ENCODE results near the gene PTER. TPM values are rescaled to one million over a fixed set of nuclear protein-coding genes. Genes with fewer than 3 reads are reported as not detected.

Gene PTER
- total and polyA plus RNA-seq, 9 of the 15 experiments (the other 6 are each of a cell fraction or from before 2014, with no cell fraction given): 15.5 to 42.1 (median 28.6) TPM

DNA sequence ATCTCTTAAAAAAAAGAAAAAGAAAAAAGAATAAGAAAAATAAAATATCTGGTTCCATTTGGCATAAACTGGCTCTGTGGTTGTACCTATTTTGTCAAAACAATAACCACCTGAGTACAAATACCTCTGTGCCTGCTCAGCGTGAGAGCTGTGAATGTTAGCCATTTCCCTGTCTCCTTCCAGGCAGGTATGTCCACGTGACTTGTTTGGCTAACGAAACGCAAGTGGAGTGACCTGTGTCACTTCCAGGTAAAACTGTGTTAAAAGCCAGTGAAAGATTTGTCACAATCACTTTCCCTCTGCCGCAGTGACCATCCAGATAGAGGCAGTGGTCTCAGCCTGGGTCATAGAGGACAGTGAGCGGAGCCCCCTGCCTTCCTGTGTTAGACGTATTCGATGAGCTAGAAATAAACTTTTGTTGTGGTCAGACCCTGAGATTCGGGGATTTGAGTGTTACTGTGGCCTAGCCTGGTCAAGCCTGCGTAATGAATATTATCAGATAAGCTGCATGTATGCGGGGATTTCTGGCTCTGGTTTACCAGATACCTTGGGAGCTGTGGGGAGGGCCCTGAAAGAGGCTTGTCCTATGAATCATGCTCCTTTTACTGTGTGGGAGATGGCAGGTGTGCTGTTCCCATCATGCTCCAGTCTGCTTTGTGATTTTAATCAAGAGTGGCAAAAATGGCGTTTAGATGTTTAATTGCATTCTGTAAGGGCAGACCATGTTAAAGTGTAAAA is 3.8 kb downstream of the PTER start (continued):
- TF ChIP-seq RCOR1 (IDR thresholded peaks at IDR 0.05; ENCODE audit: borderline replicate concordance in 1 of 2, low read depth in 2 of 2, low read length in 2 of 2): peak in 1 of 2 experiments; percentile 84; a peak in 1 of 4 replicates
- TF ChIP-seq CBFA2T3 (IDR thresholded peaks at IDR 0.05): peak; percentile 54
- TF ChIP-seq SOX6 (IDR thresholded peaks at IDR 0.05): peak; percentile 62
- peak; percentile 26; the same call in 1 of the 2 replicates for TF ChIP-seq JUND (IDR thresholded peaks at IDR 0.05; ENCODE audit: borderline replicate concordance, low read depth, low read length)
- peak; percentile 12; the same call in 1 of the 3 replicates for TF ChIP-seq JUND (tag; IDR thresholded peaks at IDR 0.05; ENCODE audit: borderline replicate concordance, low read depth, low read length)

DNA sequence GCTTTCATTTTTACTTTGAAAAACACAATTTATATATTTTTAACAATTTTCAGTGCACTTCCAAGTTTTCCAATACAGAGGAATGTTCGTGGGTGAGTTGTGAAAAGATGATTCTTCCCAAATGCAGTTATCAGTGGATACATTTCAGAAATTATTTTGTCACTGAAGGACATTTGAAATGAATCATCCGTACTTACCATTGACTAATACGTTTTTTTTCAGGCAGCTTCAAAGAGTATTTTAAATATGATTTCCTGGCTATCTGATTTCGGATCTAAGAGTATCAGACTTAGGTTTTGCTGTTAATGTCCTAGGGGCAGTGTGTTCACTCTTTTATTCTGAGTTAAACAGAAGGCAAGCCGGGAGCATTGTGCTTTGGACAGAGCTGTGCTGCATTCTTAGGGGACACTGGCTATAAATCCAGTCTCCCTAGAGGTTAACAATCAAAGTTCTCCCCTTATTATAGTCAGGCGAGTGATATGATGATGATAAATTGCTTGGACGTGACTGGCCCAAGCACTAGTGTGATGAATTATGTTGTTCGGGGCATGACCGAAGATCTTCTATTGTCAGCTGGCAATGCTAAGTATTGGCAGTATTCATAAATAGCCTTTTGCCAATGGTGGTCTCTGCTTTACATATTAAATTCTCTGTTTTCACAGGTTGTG is 4.5 kb downstream of the PTER start:
- H3K27ac ChIP-seq (ENCODE audit: extremely low read depth, low read depth, low read length): no peak overlapping the region
- WGBS (ENCODE audit: insufficient coverage, low coverage, missing lambda C conversion rate): 74% methylated on average over 8 of the region's 9 CpGs
- DNase-seq (ENCODE audit: extremely low read depth in 1 of 4, low spot score in 3 of 4): no peak
- TF ChIP-seq E2F5 (CRISPR knock-in tag; IDR thresholded peaks at IDR 0.05) (no peak), EHMT2 (IDR thresholded peaks at IDR 0.05) (no peak), NR2C1 (IDR thresholded peaks at IDR 0.05) (no peak), NR2C1 (tag; IDR thresholded peaks at IDR 0.05) (no peak), ZNF280A (IDR thresholded peaks at IDR 0.05; ENCODE audit: low read depth, partially characterized antibody) (no peak), ETS2 (tag; IDR thresholded peaks at IDR 0.05; ENCODE audit: borderline replicate concordance, poor library complexity, severe bottlenecking) (no peak), ZNF324 (CRISPR knock-in tag; IDR thresholded peaks at IDR 0.05) (no peak), ZNF133 (CRISPR knock-in tag; IDR thresholded peaks at IDR 0.05) (no peak), KAT2B (IDR thresholded peaks at IDR 0.05; ENCODE audit: low read depth, low read length) (no peak), TAF7 (tag; IDR thresholded peaks at IDR 0.05) (no peak), ARNT (IDR thresholded peaks at IDR 0.05) (no peak)
- TF ChIP-seq, protein P1, sequence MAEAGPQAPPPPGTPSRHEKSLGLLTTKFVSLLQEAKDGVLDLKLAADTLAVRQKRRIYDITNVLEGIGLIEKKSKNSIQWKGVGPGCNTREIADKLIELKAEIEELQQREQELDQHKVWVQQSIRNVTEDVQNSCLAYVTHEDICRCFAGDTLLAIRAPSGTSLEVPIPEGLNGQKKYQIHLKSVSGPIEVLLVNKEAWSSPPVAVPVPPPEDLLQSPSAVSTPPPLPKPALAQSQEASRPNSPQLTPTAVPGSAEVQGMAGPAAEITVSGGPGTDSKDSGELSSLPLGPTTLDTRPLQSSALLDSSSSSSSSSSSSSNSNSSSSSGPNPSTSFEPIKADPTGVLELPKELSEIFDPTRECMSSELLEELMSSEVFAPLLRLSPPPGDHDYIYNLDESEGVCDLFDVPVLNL (CRISPR knock-in tag; IDR thresholded peaks at IDR 0.05; ENCODE audit: low read depth): no peak

More for the DNA sequence above, 4.5 kb downstream of the PTER start:
- H3K79me2 ChIP-seq (ENCODE audit: control insufficient read depth, insufficient read depth, low read length): peaks cover 61% of the 10 kb centered on the region
- H3K4me2 ChIP-seq (ENCODE audit: insufficient read depth, low read length): no peak overlapping the region
- no peaks in the 10 kb centered on the region for H3K9me1 ChIP-seq (ENCODE audit: control insufficient read depth, insufficient read depth, low read length)
- peaks cover 56% of the 10 kb centered on the region for H3K36me3 ChIP-seq (ENCODE audit: control insufficient read depth, insufficient read depth, low read length)
- no peaks in the 10 kb centered on the region; the same call in 1 of the 2 replicates for H4K20me1 ChIP-seq (replicated peaks; ENCODE audit: control insufficient read depth, insufficient read depth, low read length)
- intact Hi-C loops (cut with micrococcal nuclease) (no loop called here), in situ Hi-C loops (cut with MboI) (no loop called here)
- no peak overlapping the region for H2AFZ ChIP-seq (ENCODE audit: low read depth, low read length)
- H3K9me3 ChIP-seq (replicated peaks; ENCODE audit: control insufficient read depth, insufficient read depth, low read depth, low read length): no peaks in the 10 kb centered on the region
- ChIA-PET POLR2A (interaction anchor here (0.6 kb wide), 1 partner anchor 200 kb away, joined by 3 read pairs; no protein-coding TSS in a partner anchor), CTCF (ENCODE audit: low intra/inter-chr PET ratio) (no interaction called here)
- H3K27me3 ChIP-seq (ENCODE audit: control insufficient read depth in 2 of 2, insufficient read depth in 2 of 2, low read length in 2 of 2): no peaks in the 10 kb centered on the region
- H3K9ac ChIP-seq (ENCODE audit: insufficient read depth in 1 of 2, low read depth in 2 of 2, low read length in 2 of 2): no peak overlapping the region
- ATAC-seq: no peak
- H3K4me1 ChIP-seq (replicated peaks in 1 of 2; ENCODE audit: control insufficient read depth in 2 of 2, insufficient read depth in 2 of 2, low read length in 2 of 2): peaks cover 10 to 16% of the 10 kb centered on the region in 2 experiments; a peak in 4 of 5 replicates
- FAIRE-seq: no peak
- BruUV-seq (replicated peaks): no TSS peak
- no peak overlapping the region for H3K4me3 ChIP-seq

Measured in K562 (cell line).